ENCODE data around the gene TPX2.
"Not testable (repeated sequence)": the region's sequence is repeated elsewhere in the genome, so short reads cannot be mapped to it uniquely, and the experiment has no call there.

The TPX2 gene

DNA sequence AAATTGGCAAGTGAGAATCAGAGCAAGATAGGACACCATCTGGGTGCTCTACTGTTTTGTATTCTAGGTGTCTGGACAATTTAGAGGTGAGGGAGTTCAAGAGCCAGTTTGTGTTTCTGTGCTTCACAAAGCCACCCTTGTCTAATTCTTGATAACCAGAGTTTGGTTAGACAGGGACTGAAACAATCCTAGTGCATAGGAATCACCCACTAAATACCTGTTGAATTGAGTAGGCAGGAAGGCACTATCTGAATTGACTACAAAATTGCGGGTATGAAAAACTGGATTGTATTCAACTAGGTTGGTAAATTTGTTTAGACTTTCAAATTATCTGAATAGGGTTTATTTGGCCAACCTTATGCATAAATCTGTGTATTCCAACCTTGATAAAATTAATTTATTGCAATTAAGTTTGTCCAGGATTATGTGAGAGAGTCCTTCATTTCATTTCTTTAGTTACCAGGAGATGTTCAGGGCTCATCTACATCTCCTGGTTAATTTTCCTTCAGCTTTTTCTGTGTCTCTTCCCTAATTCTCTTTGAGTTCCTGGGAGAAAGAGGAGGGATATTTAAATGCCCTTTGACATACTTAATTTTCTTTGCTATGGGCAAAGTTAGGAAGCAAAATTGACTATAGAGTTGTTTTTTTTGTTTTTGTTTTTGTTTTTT, 1.7 kb downstream of the TPX2 start:
- H4K20me1 ChIP-seq: peaks cover 29% of the 10 kb centered on the region; the same call in 1 of the 2 replicates
- H3K4me2 ChIP-seq: peak overlapping the region; percentile 74
- H3K36me3 ChIP-seq: peaks cover 35% of the 10 kb centered on the region
- peak overlapping the region; percentile 85 for H3K9ac ChIP-seq
- no peak for TF ChIP-seq Cebpa-rat (IDR thresholded peaks at IDR 0.05)
- H3K4me1 ChIP-seq: peaks cover 44% of the 10 kb centered on the region
- no peak overlapping the region for H3K27ac ChIP-seq
- peak overlapping the region; percentile 80 for H3K4me3 ChIP-seq
- no peaks in the 10 kb centered on the region for H3K9me3 ChIP-seq
- no peaks in the 10 kb centered on the region for H3K27me3 ChIP-seq

DNA sequence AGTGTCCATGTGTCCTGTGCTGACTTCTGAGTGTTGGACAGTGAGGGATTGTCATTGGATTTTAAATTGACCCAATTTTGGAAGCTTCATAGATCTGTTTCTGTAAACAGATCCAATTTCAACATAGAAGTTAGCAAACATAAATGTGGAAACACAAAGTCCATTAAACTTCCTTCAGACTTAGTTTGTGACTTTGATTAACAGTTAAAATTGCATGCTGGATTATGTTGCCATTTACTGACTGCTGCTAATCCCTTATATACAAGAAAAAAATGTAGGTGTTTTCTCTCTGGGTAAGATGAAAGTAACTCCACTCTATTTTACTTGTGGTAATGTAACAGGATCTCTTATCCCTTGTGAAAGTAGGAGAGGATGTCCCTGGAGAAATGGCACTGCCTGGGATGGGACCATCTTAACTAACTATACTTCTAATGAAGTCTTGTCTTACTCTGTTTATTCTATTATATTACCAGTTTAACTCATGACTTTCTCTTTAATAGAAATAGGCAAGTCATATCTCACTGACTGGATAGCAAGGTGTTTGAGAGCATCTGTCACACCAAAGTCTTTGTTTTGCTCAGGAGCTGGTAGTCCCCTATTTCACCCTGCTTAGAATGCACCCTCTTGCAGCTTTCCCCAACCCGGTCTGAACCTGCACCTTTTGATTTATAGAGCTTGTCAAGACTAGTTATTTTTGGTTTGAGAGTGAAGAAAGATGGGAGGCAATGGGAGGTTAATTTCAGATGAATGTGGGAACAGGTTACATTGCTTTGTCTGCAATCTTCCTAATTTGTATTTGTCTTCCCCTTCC, 7.2 kb downstream of the TPX2 start:
- Histone ChIP-seq H3K36me3 (peaks cover 88% of the 10 kb centered on the region), H3K4me1 (peaks cover 11% of the 10 kb centered on the region), H4K20me1 (peaks cover 62% of the 10 kb centered on the region), H3K9me3 (no peaks in the 10 kb centered on the region), H3K27ac (no peak overlapping the region), H3K4me2 (no peak overlapping the region), H3K4me3 (no peak overlapping the region), H3K9ac (no peak overlapping the region), H3K27me3 (no peaks in the 10 kb centered on the region)
- no peak for TF ChIP-seq Cebpa-rat (IDR thresholded peaks at IDR 0.05)

DNA sequence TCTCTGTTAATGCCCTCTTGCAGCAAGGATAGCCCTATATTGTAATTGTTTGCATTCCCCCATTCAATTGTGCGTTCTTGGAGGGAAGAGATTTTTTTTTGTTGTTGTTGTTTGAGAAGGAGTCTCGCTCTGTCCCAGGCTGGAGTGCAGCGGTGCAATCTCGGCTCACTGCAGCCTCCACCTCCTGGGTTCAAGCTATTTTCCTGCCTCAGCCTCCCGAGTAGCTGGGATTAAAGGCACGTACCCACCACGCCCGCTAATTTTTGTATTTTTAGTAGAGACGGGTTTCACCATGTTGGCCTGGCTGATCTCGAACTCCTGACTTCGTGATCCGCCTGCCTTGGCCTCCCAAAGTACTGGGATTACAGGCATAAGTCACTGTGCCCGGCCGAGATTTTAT, 7.9 kb downstream of the TPX2 start:
- H3K36me3 ChIP-seq: peaks cover 95% of the 10 kb centered on the region
- not testable (repeated sequence) for H3K9ac ChIP-seq, H3K4me3 ChIP-seq

DNA sequence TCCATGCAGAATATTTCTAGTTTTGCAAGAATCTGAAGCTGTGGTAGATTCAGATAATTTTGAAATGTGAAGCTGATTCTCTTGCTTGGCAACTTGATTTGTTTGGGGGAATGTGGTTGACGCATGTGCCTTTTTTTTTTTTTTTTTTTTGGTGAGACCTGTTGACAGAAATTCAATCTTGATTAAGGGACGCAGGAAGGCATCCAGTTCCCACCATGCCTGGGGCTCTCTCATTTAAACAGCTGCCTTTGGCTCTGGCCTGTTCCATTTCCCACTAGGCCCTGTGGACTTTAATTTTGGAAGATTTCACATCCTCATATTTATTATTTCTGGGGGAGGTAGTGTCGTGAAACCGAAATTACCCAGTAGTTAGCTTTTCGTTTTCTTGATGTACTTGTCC, 8.6 kb downstream of the TPX2 start:
- Histone ChIP-seq H3K4me2 (no peak overlapping the region), H3K27ac (no peak overlapping the region), H3K36me3 (peaks cover 97% of the 10 kb centered on the region), H3K4me1 (no peaks in the 10 kb centered on the region), H3K27me3 (no peaks in the 10 kb centered on the region), H3K9ac (no peak overlapping the region), H4K20me1 (peaks cover 69% of the 10 kb centered on the region), H3K9me3 (no peaks in the 10 kb centered on the region), H3K4me3 (no peak overlapping the region)
- TF ChIP-seq Cebpa-rat (IDR thresholded peaks at IDR 0.05): no peak

More for the DNA sequence above, 7.9 kb downstream of the TPX2 start:
- not testable (repeated sequence) for H3K4me1 ChIP-seq, H3K27ac ChIP-seq, H3K4me2 ChIP-seq, H3K9me3 ChIP-seq, H3K27me3 ChIP-seq
- H4K20me1 ChIP-seq: peaks cover 63% of the 10 kb centered on the region

DNA sequence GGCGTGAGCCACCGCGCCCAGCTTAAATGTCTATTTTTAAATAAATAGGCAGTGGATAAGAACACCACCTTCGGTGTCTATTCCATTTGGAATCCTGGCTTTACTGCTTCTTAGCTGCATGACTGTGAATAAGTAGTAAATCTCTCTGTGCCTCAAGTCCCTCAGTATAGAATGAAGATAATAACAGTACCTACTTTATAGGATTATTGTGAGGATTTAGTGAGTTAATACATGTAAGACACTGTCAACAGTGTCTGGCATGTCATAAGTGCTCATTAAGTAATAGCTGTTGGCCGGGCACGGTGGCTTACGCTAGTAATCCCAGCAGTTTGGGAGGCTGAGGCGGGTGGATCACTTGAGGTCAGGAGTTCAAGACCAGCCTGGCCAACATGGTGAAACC, 10.1 kb downstream of the TPX2 start:
- no peaks in the 10 kb centered on the region for H3K4me1 ChIP-seq
- H3K9me3 ChIP-seq: no peaks in the 10 kb centered on the region
- no peak overlapping the region for H3K4me2 ChIP-seq
- no peak overlapping the region for H3K9ac ChIP-seq
- H4K20me1 ChIP-seq: peaks cover 77% of the 10 kb centered on the region
- H3K27me3 ChIP-seq: no peaks in the 10 kb centered on the region
- H3K27ac ChIP-seq: no peak overlapping the region
- H3K4me3 ChIP-seq: no peak overlapping the region
- no peak for TF ChIP-seq Cebpa-rat (IDR thresholded peaks at IDR 0.05)
- peaks cover 97% of the 10 kb centered on the region for H3K36me3 ChIP-seq

DNA sequence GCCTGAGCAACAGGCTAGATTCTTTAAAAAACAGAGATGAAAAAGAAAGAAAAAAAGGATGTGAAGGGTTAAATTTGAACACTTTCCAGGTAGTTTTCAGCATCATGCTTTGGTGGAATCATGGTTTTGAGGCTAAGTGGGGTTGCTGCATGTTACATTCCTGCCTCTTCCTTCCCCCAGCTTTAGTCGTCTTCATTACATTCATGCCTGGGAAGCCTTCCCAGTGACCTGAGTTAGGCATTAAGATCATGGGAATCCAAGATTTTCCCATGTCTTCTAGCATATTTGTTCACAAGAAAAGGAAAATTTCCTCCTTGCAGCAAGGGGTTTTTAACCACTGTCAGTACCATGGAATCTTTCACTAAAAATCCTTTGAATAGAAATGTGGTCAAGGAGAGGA, 12.0 kb downstream of the TPX2 start:
- no peak overlapping the region for H3K27ac ChIP-seq
- H3K36me3 ChIP-seq: peaks cover 98% of the 10 kb centered on the region
- H3K4me2 ChIP-seq: no peak overlapping the region
- no peaks in the 10 kb centered on the region for H3K9me3 ChIP-seq
- TF ChIP-seq Cebpa-rat (IDR thresholded peaks at IDR 0.05): no peak
- no peaks in the 10 kb centered on the region for H3K4me1 ChIP-seq
- peaks cover 85% of the 10 kb centered on the region for H4K20me1 ChIP-seq
- no peak overlapping the region for H3K4me3 ChIP-seq
- H3K27me3 ChIP-seq: no peaks in the 10 kb centered on the region
- no peak overlapping the region for H3K9ac ChIP-seq

DNA sequence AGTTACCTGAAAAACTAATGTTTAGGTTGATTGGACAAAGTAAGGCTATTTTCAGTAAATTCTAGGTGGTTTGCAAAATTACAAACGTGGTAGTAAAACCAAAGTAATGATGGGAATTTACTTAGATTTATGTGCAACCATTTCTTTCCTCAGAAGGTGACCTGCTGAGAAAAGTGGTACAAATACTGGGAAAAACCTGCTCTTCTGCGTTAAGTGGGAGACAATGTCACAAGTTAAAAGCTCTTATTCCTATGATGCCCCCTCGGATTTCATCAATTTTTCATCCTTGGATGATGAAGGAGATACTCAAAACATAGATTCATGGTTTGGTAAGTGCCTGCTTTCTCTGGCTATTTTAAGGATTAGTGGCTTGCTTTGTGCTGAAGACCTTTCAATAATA, 18.2 kb downstream of the TPX2 start:
- Histone ChIP-seq H4K20me1 (peaks cover 91% of the 10 kb centered on the region), H3K36me3 (peaks cover 100% of the 10 kb centered on the region)

DNA sequence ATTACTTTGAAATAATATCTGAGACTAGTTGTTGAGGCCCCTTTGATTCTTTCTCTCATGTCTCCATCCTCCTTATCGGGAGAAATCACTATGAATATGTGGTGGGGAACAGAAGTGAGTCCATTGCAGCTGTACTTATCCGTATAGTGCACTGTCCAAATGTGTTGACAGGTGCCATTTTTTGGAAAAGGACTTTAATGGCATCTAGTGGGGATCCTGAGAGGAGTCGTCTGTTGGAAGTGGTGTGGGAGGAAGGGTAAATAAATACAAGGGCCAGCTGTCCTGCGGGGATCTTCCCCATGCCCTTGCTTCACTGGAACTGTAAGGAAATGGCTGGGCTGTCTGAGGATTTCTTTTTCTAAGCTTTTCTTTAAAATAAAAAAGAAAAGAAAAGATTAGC, 19.4 kb downstream of the TPX2 start:
- no peak overlapping the region for H3K27ac ChIP-seq
- no peak for TF ChIP-seq Cebpa-rat (IDR thresholded peaks at IDR 0.05)
- no peak overlapping the region for H3K9ac ChIP-seq
- H4K20me1 ChIP-seq: peaks cover 83% of the 10 kb centered on the region
- H3K27me3 ChIP-seq: no peaks in the 10 kb centered on the region
- H3K4me2 ChIP-seq: no peak overlapping the region
- no peaks in the 10 kb centered on the region for H3K9me3 ChIP-seq
- H3K36me3 ChIP-seq: peaks cover 99% of the 10 kb centered on the region
- no peaks in the 10 kb centered on the region for H3K4me1 ChIP-seq
- no peak overlapping the region for H3K4me3 ChIP-seq

More for the DNA sequence above, 18.2 kb downstream of the TPX2 start:
- H3K27me3 ChIP-seq: no peaks in the 10 kb centered on the region
- H3K9ac ChIP-seq: no peak overlapping the region
- no peaks in the 10 kb centered on the region for H3K4me1 ChIP-seq
- TF ChIP-seq Cebpa-rat (IDR thresholded peaks at IDR 0.05): no peak
- H3K27ac ChIP-seq: no peak overlapping the region
- no peak overlapping the region for H3K4me3 ChIP-seq
- no peak overlapping the region for H3K4me2 ChIP-seq
- no peaks in the 10 kb centered on the region for H3K9me3 ChIP-seq

DNA sequence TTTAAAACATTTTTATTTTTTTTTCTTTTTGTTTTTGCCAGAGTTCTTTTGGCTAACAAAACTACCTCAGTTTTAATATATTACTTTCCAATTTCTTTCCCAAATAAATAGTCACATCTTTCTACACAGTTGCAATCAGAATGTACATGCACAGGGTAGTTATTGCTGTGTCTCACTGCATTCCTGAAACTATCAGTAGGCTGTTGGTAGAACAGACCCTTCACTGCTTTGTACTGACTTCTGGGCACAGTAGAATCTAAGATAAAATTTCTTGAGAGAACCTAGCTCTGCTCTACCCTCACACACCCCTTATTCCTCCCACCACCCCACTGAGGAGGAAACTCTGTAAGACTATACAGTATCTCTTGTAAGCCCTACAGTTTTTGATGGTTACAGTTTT, 19.9 kb downstream of the TPX2 start:
- Histone ChIP-seq H4K20me1 (peaks cover 78% of the 10 kb centered on the region), H3K9me3 (no peaks in the 10 kb centered on the region), H3K27me3 (no peaks in the 10 kb centered on the region), H3K36me3 (peaks cover 99% of the 10 kb centered on the region), H3K4me1 (no peaks in the 10 kb centered on the region), H3K4me2 (no peak overlapping the region), H3K4me3 (no peak overlapping the region), H3K27ac (no peak overlapping the region), H3K9ac (no peak overlapping the region)
- TF ChIP-seq Cebpa-rat (IDR thresholded peaks at IDR 0.05): no peak

DNA sequence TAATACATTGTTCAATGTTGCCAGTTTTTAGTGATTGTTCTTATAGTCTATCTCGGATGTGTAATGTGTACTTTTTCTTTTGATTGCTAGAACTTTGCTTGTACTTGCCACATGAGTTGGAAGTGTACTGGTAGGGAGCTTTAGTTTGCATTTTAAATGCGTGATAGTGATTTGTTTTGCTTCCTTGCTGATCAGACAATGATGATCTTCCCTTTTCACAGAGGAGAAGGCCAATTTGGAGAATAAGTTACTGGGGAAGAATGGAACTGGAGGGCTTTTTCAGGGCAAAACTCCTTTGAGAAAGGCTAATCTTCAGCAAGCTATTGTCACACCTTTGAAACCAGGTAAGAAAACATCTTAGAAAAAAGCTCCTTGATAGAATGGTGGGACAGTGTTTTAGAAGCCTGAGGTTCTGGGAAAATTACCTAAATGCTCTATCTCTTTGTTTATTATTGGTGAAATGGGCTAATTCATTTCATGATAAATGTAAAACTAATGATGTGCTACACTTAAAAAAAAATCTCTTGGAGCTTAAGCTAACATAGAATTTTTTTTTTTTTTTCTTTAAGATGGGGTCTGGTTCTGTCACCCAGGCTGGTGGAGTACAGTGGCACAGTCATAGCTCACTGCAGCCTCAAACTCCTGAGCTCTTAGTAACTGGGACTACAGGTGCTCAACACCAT, 20.9 kb downstream of the TPX2 start:
- Histone ChIP-seq H3K9ac (no peak overlapping the region), H3K4me2 (no peak overlapping the region), H3K4me3 (no peak overlapping the region), H3K27ac (no peak overlapping the region), H4K20me1 (peaks cover 78% of the 10 kb centered on the region), H3K4me1 (no peaks in the 10 kb centered on the region), H3K27me3 (no peaks in the 10 kb centered on the region), H3K9me3 (no peaks in the 10 kb centered on the region), H3K36me3 (peaks cover 99% of the 10 kb centered on the region)
- no peak for TF ChIP-seq Cebpa-rat (IDR thresholded peaks at IDR 0.05)

Measured in BLaER1 (cell line).